HTERT RPE-1 (cell line): ENCODE data around the gene CINP.
"Not testable (repeated sequence)": the region's sequence is repeated elsewhere in the genome, so short reads cannot be mapped to it uniquely, and the experiment has no call there.

Experiments
- in situ Hi-C: fragments of 300-500 bp; cut with MboI; formaldehyde crosslinking; loops from 4 replicates; pipeline ENCODE4 v1.14.3; 2020; ENCODE audit warnings: low sequenced_read_pairs

CINP gene

GRCh38 chr14:102356280-102356679 is 6.4 kb downstream of the CINP start:
- in situ Hi-C loops, result no loop called here

DNA sequence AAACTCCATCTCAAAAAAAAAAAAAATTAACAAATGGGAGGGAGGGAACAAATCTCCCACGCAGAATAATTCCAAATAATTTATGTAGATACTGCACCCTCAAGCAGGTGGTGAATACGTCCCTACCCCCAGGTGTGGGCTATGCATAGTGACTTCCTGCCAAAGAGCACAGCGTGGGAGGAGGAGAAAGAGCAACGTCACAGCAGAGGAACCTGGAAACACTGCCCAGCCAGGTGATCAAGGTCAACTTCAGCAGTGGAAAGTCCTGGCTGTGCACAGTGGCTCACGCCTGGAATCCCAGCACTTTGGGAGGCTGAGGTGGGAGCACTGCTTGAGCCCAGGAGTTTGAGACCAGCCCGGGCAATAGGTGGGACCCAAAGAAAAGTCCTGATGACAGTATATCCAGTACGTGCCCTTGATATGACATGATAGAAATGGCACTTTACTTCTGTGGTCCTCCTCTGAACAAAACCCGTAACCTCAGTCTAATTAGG is 9.5 kb downstream of the CINP start:
- in situ Hi-C loops, result no loop called here

DNA sequence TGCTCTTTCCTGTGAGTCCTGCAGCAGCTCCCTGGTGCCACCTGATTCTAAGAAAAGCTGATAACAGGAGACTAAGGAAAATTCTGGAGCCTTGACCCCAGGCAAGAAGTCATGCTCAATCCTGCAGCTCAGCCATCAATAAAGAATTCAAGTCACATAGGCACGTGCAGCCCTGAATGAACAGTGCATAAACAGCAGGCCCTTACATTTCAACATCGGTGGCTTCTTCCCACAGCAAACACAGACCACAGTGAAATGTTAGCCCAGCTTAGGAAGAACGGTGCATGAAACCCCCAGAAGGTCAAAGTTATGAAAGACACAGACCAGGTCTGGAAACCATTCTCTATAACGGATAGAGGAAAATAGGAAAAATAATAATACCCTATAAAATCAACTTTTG is 10.5 kb downstream of the CINP start:
- in situ Hi-C loops, result no loop called here

DNA sequence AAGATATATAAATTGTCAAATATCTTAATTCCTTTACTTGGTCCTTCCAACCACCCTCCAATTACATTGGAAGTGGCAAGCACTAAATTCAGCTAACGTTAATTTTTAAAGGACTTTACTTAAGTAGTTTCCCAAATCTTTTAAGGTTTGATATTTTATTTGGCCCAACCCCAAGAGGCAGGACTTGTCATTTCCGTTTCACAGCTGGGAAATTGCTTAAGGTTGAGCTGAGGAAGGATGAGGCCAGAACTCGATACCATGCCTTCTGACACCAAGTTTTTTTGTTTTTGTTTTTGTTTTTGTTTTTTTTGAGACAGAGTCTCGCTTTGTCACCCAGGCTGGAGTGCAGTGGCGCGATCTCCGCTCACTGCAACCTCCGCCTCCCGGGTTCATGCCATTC is 11.1 kb downstream of the CINP start:
- in situ Hi-C loops, result not testable (repeated sequence)

DNA sequence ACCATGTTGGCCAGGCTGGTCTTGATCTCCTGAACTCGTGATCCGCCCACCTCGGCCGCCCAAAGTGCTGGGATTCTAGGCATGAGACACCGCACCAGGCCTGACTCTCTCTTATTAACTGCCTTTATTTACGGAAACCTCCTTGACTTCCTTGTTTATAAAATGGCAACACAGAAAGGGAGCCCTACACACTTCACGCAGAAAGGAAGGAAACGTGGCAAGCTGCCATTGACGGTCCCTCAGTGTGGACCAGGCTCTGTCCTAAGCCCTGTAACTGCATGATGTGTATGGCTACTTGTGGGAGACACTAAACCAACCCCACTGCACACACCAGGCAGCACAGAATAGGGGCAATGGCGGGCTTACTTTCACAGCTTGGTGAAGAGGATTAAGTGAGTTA is 11.7 kb downstream of the CINP start:
- in situ Hi-C loops, result no loop called here

GRCh38 chr14:102348376-102348775 is 14.3 kb downstream of the CINP start:
- in situ Hi-C loops, result no loop called here

- in situ Hi-C loops, result no loop called here
Measured at GRCh38 chr14:102346645-102347044, 16.0 kb downstream of the CINP start.

DNA sequence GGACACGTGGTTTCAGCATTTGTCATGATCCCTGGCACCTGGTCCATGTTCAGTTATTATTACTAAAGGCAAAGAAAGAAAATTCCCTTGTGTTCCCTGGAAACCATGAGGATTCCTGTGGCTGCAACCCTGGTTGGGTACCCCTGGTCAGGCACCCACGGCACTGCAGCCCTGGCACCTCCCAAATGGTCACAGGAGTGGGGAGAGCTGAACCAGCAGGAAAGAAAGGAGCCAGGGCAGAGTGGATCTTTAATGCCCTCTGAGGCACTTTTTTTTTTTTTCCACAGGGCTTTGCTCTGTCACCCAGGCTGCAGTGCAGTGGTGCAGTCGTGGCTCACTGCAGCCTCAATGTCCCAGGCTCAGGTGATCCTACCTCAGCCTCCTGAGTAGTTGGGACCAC is 17.5 kb downstream of the CINP start:
- in situ Hi-C loops, result no loop called here

GRCh38 chr14:102344485-102344884 is 18.2 kb downstream of the CINP start:
- in situ Hi-C loops, result no loop called here

GRCh38 chr14:102344084-102344483 is 18.6 kb downstream of the CINP start:
- in situ Hi-C loops, result no loop called here

DNA sequence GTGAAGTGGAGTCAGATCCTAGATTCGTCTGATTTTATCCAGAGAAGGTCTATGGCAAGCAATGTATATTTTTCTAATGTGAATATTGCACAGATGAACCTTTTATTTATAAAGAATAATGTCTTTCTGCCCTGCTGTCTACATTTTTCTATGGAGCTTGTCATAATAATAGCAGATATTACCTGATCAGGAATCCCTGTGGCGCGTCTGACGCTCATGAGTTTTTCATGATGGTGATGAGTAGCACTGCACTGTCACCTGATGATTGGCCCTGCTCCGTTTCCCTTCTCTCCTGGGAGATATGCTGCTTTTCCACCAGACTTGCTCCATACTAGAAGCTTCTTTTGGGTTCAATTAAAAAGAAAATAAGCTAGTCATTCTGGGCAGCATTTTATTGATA is 20.5 kb downstream of the CINP start:
- in situ Hi-C loops, result no loop called here

DNA sequence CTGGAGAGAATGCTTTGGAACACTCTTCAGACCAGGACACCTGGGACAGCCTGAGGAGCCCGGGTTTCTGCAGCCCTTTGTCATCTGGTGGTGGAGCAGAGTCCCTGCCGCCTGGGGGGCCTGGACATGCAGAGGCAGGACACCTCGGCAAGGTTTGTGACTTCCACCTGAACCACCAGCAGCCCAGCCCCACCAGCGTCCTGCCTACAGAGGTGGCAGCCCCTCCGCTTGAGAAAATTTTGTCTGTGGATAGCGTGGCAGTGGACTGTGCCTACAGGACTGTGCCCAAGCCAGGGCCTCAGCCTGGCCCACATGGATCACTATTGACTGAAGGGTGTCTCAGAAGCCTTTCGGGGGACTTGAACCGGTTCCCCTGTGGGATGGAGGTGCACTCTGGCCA is 21.1 kb downstream of the CINP start:
- in situ Hi-C loops, result no loop called here

GRCh38 chr14:102338724-102339123 is 24.0 kb downstream of the CINP start:
- in situ Hi-C loops, result no loop called here

GRCh38 chr14:102335163-102335562 is 27.5 kb downstream of the CINP start:
- in situ Hi-C loops, result no loop called here

DNA sequence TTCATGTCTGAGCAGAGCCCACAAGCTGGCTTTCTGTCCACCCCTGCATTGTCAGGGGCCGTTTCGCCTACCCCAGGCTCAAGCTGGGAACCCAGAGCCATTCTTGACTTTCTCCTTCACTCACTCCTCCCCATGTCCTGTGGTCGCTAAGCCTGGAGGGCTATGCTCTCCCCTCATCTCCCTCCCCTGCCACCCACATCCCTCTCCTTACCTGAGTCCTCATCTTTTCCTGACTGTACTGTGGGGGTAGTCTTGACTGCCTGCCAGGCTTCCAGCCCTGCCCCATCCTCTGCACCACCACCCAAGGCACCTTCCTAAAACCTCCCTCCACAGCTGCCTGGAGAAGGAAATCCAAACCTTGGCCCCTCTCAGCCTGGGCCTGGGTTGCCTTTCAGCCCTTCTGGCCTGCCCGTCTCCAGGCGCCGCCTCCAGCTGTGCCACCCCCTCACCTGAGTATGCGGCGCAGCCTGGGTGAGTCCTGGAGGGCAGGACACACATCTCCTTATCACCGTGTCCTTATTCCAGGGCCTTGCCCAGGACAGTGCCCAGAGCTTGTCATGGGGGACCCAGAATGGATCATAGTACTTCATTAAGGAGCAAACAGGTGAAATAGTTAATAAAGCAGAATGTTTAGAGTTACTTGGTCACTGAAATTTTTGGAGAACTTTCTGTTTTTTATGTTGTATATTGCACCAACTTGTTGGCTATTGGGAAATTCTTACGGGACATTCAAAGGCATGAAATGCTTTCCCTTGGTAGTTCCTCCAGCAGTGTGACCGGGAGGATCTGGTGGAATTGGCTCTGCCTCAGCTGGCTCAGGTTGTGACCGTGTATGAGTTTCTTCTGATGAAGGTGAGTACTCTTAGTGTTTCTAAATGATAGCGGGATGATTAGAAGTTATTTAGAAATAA is 28.6 kb downstream of the CINP start:
- in situ Hi-C loops, result no loop called here

- in situ Hi-C loops, result no loop called here
Measured at GRCh38 chr14:102333390-102333789, 29.3 kb downstream of the CINP start.

- in situ Hi-C loops, result no loop called here
Measured at GRCh38 chr14:102330806-102331205, 31.9 kb downstream of the CINP start.

GRCh38 chr14:102329381-102329780 is 33.3 kb downstream of the CINP start:
- in situ Hi-C loops, result not testable (repeated sequence)

DNA sequence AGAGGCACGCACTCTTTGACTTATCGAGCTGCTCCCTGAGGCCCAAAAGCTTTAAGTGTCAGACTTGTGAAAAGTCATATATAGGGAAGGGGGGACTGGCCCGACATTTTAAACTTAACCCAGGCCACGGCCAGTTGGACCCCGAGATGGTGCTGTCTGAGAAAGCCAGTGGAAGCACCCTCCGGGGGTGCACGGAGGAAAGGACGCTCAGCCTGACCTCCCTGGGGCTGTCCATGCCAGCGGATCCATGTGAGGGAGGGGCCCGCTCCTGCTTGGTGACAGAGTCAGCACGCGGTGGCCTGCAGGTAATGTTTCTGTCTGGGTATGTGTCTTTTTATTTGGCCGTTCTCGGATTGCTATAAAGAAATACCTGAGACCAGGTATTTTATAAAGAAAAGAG is 36.1 kb downstream of the CINP start:
- in situ Hi-C loops, result no loop called here

DNA sequence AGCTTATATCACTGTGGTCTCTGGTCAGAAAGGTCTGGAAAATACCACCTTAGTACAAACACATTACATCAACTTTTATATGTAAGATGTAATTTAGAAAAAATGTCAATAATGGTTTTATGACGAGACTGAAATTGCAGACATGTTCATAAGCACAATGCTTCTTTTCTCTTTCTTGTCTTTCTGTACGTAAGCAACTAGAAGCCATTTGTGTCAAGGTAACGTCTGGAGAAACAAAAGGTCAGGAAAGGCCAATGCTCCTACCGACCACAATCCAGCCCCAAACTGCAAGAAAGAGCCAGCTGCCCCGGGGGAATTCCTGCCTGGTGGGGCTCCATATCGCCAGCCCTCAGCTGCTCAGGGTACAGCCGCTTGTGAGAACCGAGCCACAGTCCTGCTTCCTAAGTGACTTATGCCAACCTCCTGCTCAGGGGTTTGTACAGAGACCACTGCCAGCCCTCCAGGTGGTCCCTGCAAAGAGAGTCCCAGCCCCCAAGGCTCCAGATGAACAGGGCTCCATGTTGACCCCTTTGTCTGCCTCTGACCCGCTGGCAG is 36.8 kb downstream of the CINP start:
- in situ Hi-C loops, result no loop called here

DNA sequence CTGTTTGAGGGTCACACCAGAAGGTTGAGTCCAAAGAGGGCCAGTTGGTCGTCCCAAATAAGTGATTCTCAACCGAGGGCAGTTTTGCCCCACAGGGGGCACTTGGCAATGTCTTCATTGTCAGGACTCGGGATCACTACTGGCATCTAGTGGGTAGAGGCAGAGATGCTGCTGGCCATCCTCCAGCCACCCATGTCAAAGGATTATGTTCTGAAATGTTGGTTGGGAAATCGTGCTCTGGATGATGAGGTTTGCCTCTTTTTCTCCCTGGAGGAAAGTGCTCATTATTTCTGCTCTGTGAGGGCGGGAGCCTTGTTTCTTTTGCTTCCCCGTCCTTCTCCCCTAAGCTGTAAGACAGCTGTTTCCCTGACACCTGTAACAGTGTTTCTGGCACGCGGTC is 39.6 kb downstream of the CINP start:
- in situ Hi-C loops, result no loop called here
